Erythroblast (primary cell): Measurements from ENCODE around the gene SNED1.

Experiments used
- GATA1 ChIP-seq: IDR thresholded peaks from 2 replicates; pipeline ENCODE4 v1.6.1; 2011; ENCODE audit warnings: low read depth, mild to moderate bottlenecking, control low read depth, low read length, moderate library complexity
- POLR2A ChIP-seq: IDR thresholded peaks from 2 replicates; pipeline ENCODE4 v1.6.1; 2011; ENCODE audit warnings: mild to moderate bottlenecking, low read length

DNA sequence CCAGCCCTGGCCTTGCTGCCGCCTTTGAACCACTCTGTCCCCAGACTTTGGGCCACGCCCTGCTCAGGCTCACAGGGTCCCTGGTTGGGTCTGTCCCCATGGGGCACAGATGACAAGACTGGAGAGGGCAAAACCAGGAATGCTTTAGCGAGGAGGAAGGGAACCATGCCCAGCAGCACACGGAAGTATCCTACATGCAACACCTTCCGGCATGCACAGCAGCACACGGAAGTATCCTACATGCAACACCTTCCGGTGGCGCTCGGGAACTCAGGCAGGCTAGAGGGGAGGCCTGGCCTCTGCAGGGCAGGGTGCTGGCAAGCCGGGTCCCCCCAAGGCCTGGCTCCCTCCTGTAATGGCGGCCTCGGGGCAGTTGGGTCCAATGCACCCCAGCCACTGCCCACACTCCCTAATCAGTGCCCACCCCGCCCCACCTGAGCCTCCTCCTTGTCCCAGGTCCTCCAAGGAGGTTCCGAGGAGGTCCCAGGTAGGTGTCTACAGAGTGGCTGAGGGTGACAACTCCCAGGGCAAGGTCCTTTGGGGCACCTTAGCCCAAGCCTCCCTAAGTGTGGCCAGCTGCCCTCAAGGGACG is 33.6 kb upstream of the SNED1 start:
- no peak for TF ChIP-seq POLR2A
- no peak for TF ChIP-seq GATA1
